NB4 (cell line): Measurements from ENCODE around the gene LEMD1.
A peak's percentile ranks its signal among the peaks of the same experiment; 100 is the strongest.

Experiments used
- DNase-seq: peaks from one replicate; pipeline ENCODE4 v3.0.0; 2010; ENCODE audit warnings: low read depth
- H3K4me3 ChIP-seq: one replicate; pipeline ENCODE4 v1.5.1; 2011; ENCODE audit warnings: mild to moderate bottlenecking, low read depth, low read length, moderate library complexity
- CTCF ChIP-seq: IDR thresholded peaks from one replicate; pipeline ENCODE4 v1.5.1; 2012; ENCODE audit warnings: low read depth, low read length
- MAX ChIP-seq: IDR thresholded peaks from 2 replicates; pipeline ENCODE4 v1.6.1; 2011; ENCODE audit warnings: low read depth, low read length
- MYC ChIP-seq: IDR thresholded peaks from 2 replicates; pipeline ENCODE4 v1.6.1; 2011; ENCODE audit warnings: low read depth, low read length
- POLR2A ChIP-seq: IDR thresholded peaks from 2 replicates; pipeline ENCODE4 v1.6.1; 2011; ENCODE audit warnings: mild to moderate bottlenecking; ENCODE audit not compliant: insufficient read length; ENCODE audit errors: extremely low read depth

LEMD1 gene

GRCh38 chr1:205452933-205453332 is 31.1 kb upstream of the LEMD1 start:
- TF ChIP-seq MAX (no peak), MYC (no peak), POLR2A (no peak), CTCF (no peak)
- no peak overlapping the region for H3K4me3 ChIP-seq

GRCh38 chr1:205452364-205452763 is 30.5 kb upstream of the LEMD1 start:
- DNase-seq = no peak
- TF ChIP-seq CTCF (no peak), MYC (no peak), MAX (no peak)
- H3K4me3 ChIP-seq = no peak overlapping the region

More at GRCh38 chr1:205452933-205453332, 31.1 kb upstream of the LEMD1 start:
- no peak for DNase-seq

GRCh38 chr1:205451759-205452164 is 29.9 kb upstream of the LEMD1 start:
- DNase-seq = no peak
- no peak for TF ChIP-seq POLR2A
- TF ChIP-seq CTCF = no peak
- TF ChIP-seq MAX = no peak
- TF ChIP-seq MYC = no peak
- no peak overlapping the region for H3K4me3 ChIP-seq

- TF ChIP-seq CTCF = no peak
- no peak for TF ChIP-seq MAX
- TF ChIP-seq MYC = no peak
- TF ChIP-seq POLR2A = no peak
- no peak overlapping the region for H3K4me3 ChIP-seq
Observed at GRCh38 chr1:205451202-205451601, 29.3 kb upstream of the LEMD1 start.

GRCh38 chr1:205450448-205450847 is 28.6 kb upstream of the LEMD1 start:
- TF ChIP-seq MAX = no peak
- TF ChIP-seq CTCF = no peak
- no peak for TF ChIP-seq POLR2A
- TF ChIP-seq MYC = no peak
- DNase-seq = no peak
- no peak overlapping the region for H3K4me3 ChIP-seq

More at GRCh38 chr1:205451202-205451601, 29.3 kb upstream of the LEMD1 start:
- DNase-seq = no peak

- H3K4me3 ChIP-seq = no peak overlapping the region
- peak; percentile 18 for DNase-seq
- no peak for TF ChIP-seq MYC
- TF ChIP-seq MAX = no peak
- no peak for TF ChIP-seq CTCF
- no peak for TF ChIP-seq POLR2A
Observed at GRCh38 chr1:205449750-205450443, 28.0 kb upstream of the LEMD1 start.
